ENCODE results near the gene COA1.
"Not testable (repeated sequence)": the region's sequence is repeated elsewhere in the genome, so short reads cannot be mapped to it uniquely, and the experiment has no call there.

The COA1 gene

GRCh38 chr7:43612599-43613589 is 116.4 kb downstream of the COA1 start:
- peak; percentile 14 for DNase-seq (ENCODE audit: extremely low spot score, insufficient read length, low read depth)
- peak; percentile 60 for FAIRE-seq

- DNase-seq (ENCODE audit: extremely low spot score, insufficient read length, low read depth) = no peak
- no peak for FAIRE-seq
Measured at GRCh38 chr7:43612128-43612527, 117.2 kb downstream of the COA1 start.

- no peak for DNase-seq (ENCODE audit: extremely low spot score, insufficient read length, low read depth)
- FAIRE-seq = no peak
Measured at GRCh38 chr7:43609097-43609496, 120.2 kb downstream of the COA1 start.

- no peak for DNase-seq (ENCODE audit: extremely low spot score, insufficient read length, low read depth)
- FAIRE-seq = no peak
Measured at GRCh38 chr7:43604251-43604650, 125.1 kb downstream of the COA1 start.

GRCh38 chr7:43602256-43602655 is 127.1 kb downstream of the COA1 start:
- FAIRE-seq = no peak
- DNase-seq (ENCODE audit: extremely low spot score, insufficient read length, low read depth) = no peak

GRCh38 chr7:43600056-43600455 is 129.3 kb downstream of the COA1 start:
- FAIRE-seq = no peak

GRCh38 chr7:43596426-43596825 is 132.9 kb downstream of the COA1 start:
- not testable (repeated sequence) for FAIRE-seq; DNase-seq (ENCODE audit: extremely low spot score, insufficient read length, low read depth)

More at GRCh38 chr7:43600056-43600455, 129.3 kb downstream of the COA1 start:
- no peak for DNase-seq (ENCODE audit: extremely low spot score, insufficient read length, low read depth)

- FAIRE-seq (no peak), DNase-seq (ENCODE audit: extremely low spot score, insufficient read length, low read depth) (no peak)
Measured at GRCh38 chr7:43594020-43594419, 135.3 kb downstream of the COA1 start.

- FAIRE-seq = no peak
- no peak for DNase-seq (ENCODE audit: extremely low spot score, insufficient read length, low read depth)
Measured at GRCh38 chr7:43593010-43593409, 136.3 kb downstream of the COA1 start.

- no peak for FAIRE-seq
- DNase-seq (ENCODE audit: extremely low spot score, insufficient read length, low read depth) = no peak
Measured at GRCh38 chr7:43592326-43592725, 137.0 kb downstream of the COA1 start.

GRCh38 chr7:43591558-43592180 is 137.7 kb downstream of the COA1 start:
- DNase-seq (ENCODE audit: extremely low spot score, insufficient read length, low read depth) (no peak), FAIRE-seq (no peak)

GRCh38 chr7:43590862-43591557 is 138.3 kb downstream of the COA1 start:
- peak; percentile 90 for FAIRE-seq
- no peak for DNase-seq (ENCODE audit: extremely low spot score, insufficient read length, low read depth)

- FAIRE-seq = no peak
- no peak for DNase-seq (ENCODE audit: extremely low spot score, insufficient read length, low read depth)
Measured at GRCh38 chr7:43589728-43590127, 139.6 kb downstream of the COA1 start.

All from GM18507 (cell line).